ENCODE measurements around the gene NUF2. TPM values are rescaled to one million over a fixed set of nuclear protein-coding genes. Genes with fewer than 3 reads are reported as not detected.

NUF2 gene
- total and polyA plus RNA-seq, 2 of the 8 experiments (the other 6 are each of a cell fraction or from before 2014, with no cell fraction given), result 12.1 to 28.3 TPM

DNA sequence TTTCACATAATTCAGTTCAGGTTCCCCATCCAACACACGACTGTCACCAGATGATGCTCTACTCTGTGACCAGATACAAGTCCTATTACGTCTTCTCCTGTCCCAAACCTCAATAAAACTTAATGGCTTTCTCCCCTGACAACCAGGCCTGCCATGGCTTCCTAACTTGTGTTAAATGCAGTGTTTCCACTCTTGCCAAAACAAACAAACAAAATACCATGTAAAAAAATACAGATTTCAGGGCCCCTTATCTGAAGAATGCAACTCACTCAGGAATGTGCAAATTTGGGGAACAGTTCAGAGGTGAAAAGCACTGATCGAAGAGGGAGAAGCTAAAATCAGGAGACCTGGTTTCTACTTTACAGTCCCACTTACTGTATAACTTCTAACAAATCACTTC is 863 bp upstream of the NUF2 start:
- H2AK5ac ChIP-seq (ENCODE audit: low read depth, low read length), result no peak overlapping the region
- H2BK20ac ChIP-seq (ENCODE audit: low read length), result no peak overlapping the region
- TF ChIP-seq ZNF274 (IDR thresholded peaks at IDR 0.05; ENCODE audit: borderline replicate concordance, extremely low read depth, low read length) (no peak), TEAD4 (IDR thresholded peaks at IDR 0.05; ENCODE audit: low read depth, low read length) (peak; percentile 66; the same call in 1 of the 2 replicates), POLR2AphosphoS5 (IDR thresholded peaks at IDR 0.05; ENCODE audit: low read depth, low read length) (0 out of 2 replicates have a peak, but pooled peaks have one; percentile 33), CREB1 (IDR thresholded peaks at IDR 0.05) (no peak), TAF1 (IDR thresholded peaks at IDR 0.05; ENCODE audit: low read depth, low read length) (peak; percentile 32; the same call in 1 of the 2 replicates), NRF1 (IDR thresholded peaks at IDR 0.05; ENCODE audit: low read depth, low read length) (no peak)
- peak overlapping the region; percentile 17 for H3K56ac ChIP-seq (replicated peaks; ENCODE audit: insufficient read length, low read depth, low read length)
- H3K4me2 ChIP-seq (ENCODE audit: insufficient read depth in 1 of 2, low read depth in 2 of 2, low read length in 2 of 2), result peak overlapping the region; percentile 83 to 85
- H3K4me1 ChIP-seq (replicated peaks in 1 of 4; ENCODE audit: control insufficient read depth in 3 of 4, insufficient read depth in 4 of 4, low read length in 3 of 4), result peaks cover 0 to 1% (median 0%) of the 10 kb centered on the region in 4 experiments; a peak in 1 of 7 replicates
- H2AFZ ChIP-seq (ENCODE audit: low read length), result peak overlapping the region; percentile 80
- 54% methylated on average over 3 of the region's 3 CpGs; no CpG with 5 or more reads in 1 of the 2 experiments for WGBS, 2 experiments (ENCODE audit: extremely low coverage in 1 of 2, insufficient coverage in 1 of 2, insufficient read length in 1 of 2, insufficient replicate concordance in 2 of 2, low coverage in 1 of 2, low lambda C conversion rate in 2 of 2, missing lambda C conversion rate in 1 of 2)
- peaks cover 0 to 3% of the 10 kb centered on the region in 2 experiments for H4K20me1 ChIP-seq (replicated peaks in 1 of 2; ENCODE audit: control insufficient read depth in 1 of 2, insufficient read depth in 2 of 2, low read length in 2 of 2)
- no peak overlapping the region for H3K4ac ChIP-seq (replicated peaks; ENCODE audit: insufficient read length, low read depth, low read length)
- no peaks in the 10 kb centered on the region for H3K27me3 ChIP-seq (replicated peaks in 1 of 4; ENCODE audit: control insufficient read depth in 3 of 4, extremely low read depth in 1 of 4, insufficient read depth in 3 of 4, low read length in 3 of 4)
- no peak overlapping the region for H4K91ac ChIP-seq (replicated peaks; ENCODE audit: insufficient read length, low read length)
- H3K23me2 ChIP-seq (ENCODE audit: low read depth, low read length), result peaks cover 7% of the 10 kb centered on the region
- POLR2A ChIA-PET (ENCODE audit: partially characterized antibody), result interaction anchor here (1.1 to 3.1 kb wide), 5 partner anchors 15 to 1243 kb away, joined by 3 to 11 read pairs (median 4); partner anchors contain the start of gene RGS5
- no peak overlapping the region for H3K18ac ChIP-seq (ENCODE audit: extremely low read depth, low read length)
- no peak overlapping the region for H2BK15ac ChIP-seq (ENCODE audit: low read length)
- FAIRE-seq (no peak), DNase-seq (ENCODE audit: low read depth in 1 of 2, low spot score in 2 of 2) (no peak)
- CTCF ChIA-PET (ENCODE audit: partially characterized antibody), result interaction anchor here (0.5 to 1.2 kb wide), 3 partner anchors 174 to 1825 kb away, joined by 3 to 4 read pairs (median 4); no protein-coding TSS in a partner anchor
- H3K9ac ChIP-seq (replicated peaks in 1 of 4; ENCODE audit: extremely low read depth in 1 of 4, low read depth in 3 of 4, low read length in 3 of 4), result peak overlapping the region; percentile 69 to 92 (median 78)
- H3K23ac ChIP-seq (ENCODE audit: insufficient read length), result no peak overlapping the region
- peak overlapping the region; percentile 63; the same call in 1 of the 2 replicates for H2BK12ac ChIP-seq (ENCODE audit: low read depth, low read length)
- peak overlapping the region; percentile 68 for H3K27ac ChIP-seq (ENCODE audit: low read depth, low read length)
- H3K36me3 ChIP-seq (ENCODE audit: control insufficient read depth in 2 of 4, insufficient read depth in 4 of 4, low read length in 3 of 4), result no peaks in the 10 kb centered on the region; a peak in 2 of 8 replicates
- no peak overlapping the region for H2BK120ac ChIP-seq (replicated peaks; ENCODE audit: low read depth, low read length)
- peaks cover 3 to 17% of the 10 kb centered on the region in 2 experiments; a peak in 3 of 4 replicates for H3K79me2 ChIP-seq (ENCODE audit: control insufficient read depth in 1 of 2, insufficient read depth in 2 of 2, low read length in 2 of 2)
- no peak overlapping the region for H4K5ac ChIP-seq (ENCODE audit: insufficient read length, low read depth, low read length)
- no peak overlapping the region for H3K14ac ChIP-seq (ENCODE audit: insufficient read length)
- no peaks in the 10 kb centered on the region; the same call in 1 of the 2 replicates for H3K79me1 ChIP-seq (ENCODE audit: low read depth, low read length)
- H3K4me3 ChIP-seq (ENCODE audit: extremely low read depth in 1 of 4, insufficient read depth in 2 of 4, low read depth in 3 of 4, low read length in 4 of 4), result peak overlapping the region; percentile 79 to 95 (median 92)
- peak overlapping the region; percentile 21; the same call in 1 of the 2 replicates for H2BK5ac ChIP-seq (ENCODE audit: low read depth, low read length)
- no peak overlapping the region for H4K8ac ChIP-seq (ENCODE audit: extremely low read depth, insufficient read depth, low read length)
- no peaks in the 10 kb centered on the region for H3K9me3 ChIP-seq (ENCODE audit: insufficient read depth in 2 of 2, low read depth in 1 of 2, low read length in 1 of 2)

All from H1 (cell line).